HG02763 (cell line): ENCODE results near the gene SGK1.
"Not testable (repeated sequence)": the region's sequence is repeated elsewhere in the genome, so short reads cannot be mapped to it uniquely, and the experiment has no call there.

Source experiments
- ATAC-seq: cut with Tn5 transposase; IDR thresholded peaks from one replicate; pipeline ENCODE4 v1.9.1; 2021; ENCODE audit warnings: mild to moderate bottlenecking, moderate library complexity; ENCODE audit not compliant: unreplicated experiment

The SGK1 gene

GRCh38 chr6:134195164-134195906, 122.6 kb downstream of the SGK1 start:
- no peak for ATAC-seq

DNA sequence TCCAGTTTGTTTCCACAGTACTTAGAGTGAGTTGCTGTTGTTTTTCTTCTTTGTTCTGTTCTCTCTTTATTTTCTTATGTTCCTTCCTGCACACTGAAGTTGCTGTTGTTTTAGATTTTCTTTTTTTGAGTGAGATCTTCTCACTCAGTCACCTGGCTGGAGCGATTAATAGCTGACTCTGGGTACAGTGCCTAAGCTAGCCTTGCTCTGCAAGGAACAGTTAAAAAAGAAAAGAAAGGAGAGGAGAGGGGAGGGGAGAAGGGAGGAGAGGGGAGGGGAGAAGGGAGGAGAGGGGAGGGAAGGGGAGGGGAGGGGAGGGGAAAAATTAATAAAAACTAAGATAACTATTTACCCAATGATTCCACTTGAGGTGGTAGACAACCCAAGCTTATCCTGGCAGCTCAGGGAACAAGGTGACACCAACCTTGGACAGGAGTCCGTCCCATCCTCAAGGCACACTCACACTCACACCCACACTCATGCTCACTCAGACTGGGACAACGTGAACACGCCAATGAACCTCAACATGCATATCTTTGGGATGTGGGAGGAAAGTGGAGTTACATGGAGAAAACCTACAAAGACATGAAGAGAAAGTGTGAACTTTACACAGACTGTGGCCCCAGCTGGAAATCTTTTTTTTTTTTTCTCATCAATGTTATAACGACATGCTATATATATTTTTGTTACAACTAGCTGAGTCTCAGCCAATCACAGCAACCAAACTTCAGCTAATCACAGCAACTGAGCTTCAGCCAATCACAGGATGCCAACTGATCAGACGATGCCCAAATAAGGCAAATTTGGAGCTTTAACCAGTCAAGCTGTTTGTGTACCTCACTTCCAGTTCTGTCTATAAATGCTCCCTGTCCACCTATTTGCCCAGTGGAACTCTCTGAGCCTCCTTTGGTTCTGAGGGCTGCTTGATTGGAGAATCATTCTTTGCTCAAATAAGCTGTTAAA, 124.1 kb downstream of the SGK1 start:
- no peak for ATAC-seq

GRCh38 chr6:134192609-134193008, 125.3 kb downstream of the SGK1 start:
- not testable (repeated sequence) for ATAC-seq

GRCh38 chr6:134190883-134191282, 127.0 kb downstream of the SGK1 start:
- no peak for ATAC-seq

DNA sequence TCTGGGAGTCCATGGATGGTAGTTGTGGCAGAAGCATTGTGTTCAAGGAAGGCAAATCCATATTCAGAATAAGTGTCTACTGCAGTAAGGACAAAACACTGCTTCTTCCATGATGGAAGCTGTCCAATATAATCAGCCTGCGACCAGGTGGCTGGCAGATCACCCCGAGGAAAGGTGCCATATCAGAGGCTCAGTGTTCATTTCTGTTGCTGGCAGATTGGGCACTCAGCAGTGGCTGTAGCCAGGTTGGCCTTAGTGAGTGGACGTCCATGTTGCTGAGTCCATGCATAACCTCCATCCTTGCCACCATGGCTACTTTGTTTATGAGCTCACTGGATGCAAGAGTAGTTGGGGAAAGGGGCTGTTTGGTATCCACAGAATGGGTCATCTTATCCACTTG, 130.2 kb downstream of the SGK1 start:
- no peak for ATAC-seq

GRCh38 chr6:134187154-134187553, 130.8 kb downstream of the SGK1 start:
- ATAC-seq = no peak

DNA sequence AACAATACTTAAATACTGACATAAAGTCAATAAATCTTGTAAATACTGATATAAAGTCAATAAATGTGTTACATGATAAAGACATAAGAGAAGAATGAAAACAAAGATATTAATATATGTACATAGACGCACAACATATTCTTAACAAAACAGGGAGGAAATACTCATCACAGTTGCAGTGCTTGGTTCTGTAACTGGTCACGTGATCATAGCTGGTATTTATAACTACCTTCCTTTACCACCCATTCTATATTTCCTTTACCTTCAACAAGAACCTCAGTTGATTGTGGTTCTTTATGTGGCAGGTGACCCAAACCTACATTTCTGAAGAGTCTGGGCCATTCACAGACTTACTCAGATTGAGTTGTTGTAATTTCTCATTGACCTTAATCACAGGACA, 131.6 kb downstream of the SGK1 start:
- no peak for ATAC-seq

DNA sequence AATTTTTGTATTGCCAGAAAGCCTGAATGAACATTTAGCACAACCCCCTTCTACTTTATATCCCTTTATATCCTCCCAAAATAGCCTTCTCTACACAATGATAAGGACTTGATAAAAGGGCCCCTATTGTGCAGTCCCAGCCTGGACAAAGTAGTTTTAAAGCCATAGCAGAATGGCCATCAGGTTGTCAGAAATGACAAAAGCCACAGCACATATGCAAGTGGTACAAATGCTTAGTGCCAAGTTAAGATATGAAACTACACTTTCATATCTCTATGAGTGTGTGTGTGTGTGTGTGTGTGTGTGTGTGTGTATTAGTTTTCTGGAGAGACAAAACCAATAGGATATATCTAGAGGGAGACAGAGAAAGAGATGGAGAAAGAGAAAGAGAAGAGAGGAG, 132.6 kb downstream of the SGK1 start:
- ATAC-seq = no peak

GRCh38 chr6:134183844-134184243, 134.1 kb downstream of the SGK1 start:
- ATAC-seq = no peak

DNA sequence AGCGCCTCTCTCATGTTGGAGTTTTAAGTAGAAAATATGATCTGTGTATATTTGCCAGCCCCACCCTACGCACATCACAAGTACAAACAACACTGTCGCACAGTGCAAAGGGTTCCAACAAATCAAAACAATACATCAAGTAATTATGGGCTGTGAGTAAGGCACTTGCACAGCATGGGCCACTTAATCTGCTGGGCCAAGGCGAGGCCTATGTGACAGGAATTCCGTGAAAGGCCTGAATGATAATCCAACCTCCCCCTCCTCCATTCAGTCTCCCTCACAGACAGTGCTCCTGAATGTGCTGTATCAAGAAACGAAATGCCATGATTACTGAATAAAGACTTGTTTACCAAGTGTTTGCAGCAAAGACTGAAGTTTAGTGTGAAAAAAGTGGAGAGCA, 135.4 kb downstream of the SGK1 start:
- no peak for ATAC-seq

DNA sequence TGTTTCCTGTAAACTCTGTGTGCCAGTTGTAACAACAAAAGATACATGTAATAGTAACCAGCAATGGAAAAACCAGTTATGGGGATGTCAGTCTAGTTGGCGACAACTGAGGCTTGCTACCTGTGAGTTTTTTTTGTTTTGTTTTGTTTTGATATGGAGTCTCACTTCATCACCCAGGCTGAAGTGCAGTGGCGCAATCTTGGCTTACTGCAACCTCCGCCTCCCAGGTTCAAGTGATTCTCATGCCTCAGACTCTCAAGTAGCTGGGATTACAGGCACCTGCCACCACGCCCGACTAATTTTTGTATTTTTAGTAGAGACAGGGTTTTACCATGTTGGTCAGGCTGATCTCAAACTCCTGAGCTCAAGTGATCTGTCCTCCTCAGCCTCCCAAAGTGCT, 136.2 kb downstream of the SGK1 start:
- ATAC-seq = not testable (repeated sequence)

- not testable (repeated sequence) for ATAC-seq
These were observed 136.7 kb downstream of the SGK1 start for GRCh38 chr6:134181251-134181650.

DNA sequence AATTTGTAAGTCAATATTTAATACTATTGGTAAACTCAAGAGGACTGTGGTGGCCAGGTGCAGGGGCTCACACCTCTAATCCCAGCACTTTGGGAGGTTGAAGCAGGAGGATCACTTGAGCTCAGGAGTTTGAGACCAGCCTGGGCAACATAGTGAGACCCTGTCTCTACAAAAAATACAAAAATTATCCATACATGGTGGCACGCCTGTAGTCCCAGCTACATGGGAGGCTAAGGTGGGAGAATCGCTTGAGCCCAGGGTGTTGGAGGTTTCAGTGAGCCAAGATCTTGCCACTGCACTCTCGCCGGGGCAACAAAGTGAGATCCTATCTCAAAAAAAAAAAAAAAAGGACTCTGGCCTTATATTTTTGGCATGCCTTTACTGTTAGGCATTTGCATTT, 137.4 kb downstream of the SGK1 start:
- not testable (repeated sequence) for ATAC-seq

- ATAC-seq = no peak
These were observed 139.5 kb downstream of the SGK1 start for GRCh38 chr6:134178161-134179044.

DNA sequence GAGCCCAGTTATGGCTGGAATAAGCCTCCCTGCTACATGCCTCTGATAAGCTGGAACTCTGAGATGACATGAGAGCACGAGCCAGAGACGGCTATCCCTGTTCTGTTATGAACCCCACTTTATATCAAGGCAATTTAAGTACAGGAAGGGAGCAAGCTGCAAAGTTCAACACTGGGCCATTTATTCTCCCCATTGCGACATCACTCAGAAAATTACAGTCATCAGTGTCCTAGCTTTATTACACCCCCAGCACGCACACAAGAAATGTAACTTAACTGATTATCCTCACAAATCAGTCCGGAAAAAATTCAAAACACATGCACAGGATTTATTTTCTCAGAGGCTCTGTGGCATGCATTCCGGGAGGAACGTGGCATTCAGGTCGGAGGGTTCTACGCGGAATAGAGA, 140.2 kb downstream of the SGK1 start:
- no peak for ATAC-seq

GRCh38 chr6:134177236-134177635, 140.7 kb downstream of the SGK1 start:
- no peak for ATAC-seq

- no peak for ATAC-seq
These were observed 141.5 kb downstream of the SGK1 start for GRCh38 chr6:134176264-134176975.

DNA sequence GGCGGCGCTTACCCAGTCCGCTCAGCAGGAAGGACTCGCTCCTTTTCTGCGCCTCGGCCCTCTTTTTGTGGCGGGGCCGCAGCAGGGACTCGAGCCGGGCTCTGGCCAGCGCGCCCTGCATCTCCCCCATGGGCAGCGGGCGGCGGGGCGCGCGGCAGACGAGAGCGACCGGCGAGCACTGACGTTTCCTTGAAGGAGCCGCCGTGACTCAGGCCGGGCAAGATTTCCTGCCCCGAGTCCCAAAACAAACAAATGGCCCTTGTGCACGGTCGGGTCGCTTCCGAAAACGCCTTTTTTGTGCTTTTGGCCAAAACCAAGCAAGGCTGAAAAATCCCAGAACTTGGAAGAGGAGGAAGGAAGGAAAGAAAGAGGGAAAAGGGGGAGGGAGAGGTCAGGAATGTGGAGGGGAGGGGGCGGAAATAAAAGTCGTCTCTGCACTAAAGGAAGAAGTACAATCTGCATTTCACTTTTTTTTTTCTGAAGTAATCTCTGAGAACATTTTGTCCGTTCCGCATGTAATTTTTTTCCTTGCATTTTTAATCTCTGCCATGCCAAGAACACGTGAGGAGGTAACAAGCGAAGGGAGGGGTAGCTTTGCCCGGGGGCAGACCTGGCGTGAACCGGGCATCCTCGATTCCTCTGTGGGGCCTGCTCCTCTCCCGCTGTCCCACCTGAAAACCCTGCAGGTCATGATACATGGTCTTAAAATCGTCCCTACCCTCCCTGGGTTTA, 142.2 kb downstream of the SGK1 start:
- no peak for ATAC-seq

DNA sequence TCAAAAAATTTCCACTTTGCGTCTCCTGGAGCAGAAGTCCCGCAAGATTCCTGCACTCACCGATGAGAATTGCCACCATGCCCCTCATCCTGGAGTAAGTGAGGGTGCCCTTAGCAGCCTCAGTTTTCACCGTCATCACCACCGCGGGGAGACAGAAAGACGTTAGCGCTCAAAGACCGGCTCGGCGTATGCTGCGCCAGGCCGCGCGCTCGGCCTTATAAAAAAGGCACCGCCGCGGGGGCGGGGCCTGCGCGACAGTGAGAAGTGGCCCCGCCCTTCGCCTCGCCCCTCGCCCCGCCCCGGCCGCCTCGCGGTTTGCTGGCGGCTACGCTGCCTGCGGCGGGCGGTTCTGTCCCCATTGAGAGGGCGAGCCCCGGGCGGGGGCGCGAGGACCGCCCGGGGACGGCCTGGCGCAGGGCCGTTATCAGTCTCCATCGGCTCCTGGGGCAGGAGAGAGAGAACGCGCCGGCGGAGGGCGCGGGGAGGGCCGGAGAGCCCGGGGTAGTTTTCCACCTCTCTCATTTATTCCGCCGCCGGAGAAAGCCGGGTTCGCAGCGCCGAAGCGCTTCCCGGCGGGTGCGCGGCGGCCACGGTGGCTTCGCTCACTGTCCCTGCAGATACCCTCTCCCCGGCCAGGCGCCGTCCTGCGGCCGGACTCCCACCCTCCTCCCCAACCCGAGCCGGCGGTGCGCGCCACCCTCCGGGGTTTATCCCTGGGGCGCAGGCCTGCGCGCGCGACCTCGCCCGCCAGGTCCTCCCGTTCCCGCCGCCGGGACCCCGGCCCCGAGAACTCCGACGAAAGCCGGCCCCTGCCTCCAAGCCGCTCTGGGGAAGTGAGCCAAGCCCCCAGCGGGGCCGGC, 143.0 kb downstream of the SGK1 start:
- ATAC-seq = peak; percentile 77
